AG08395 (cell line): ENCODE data around the gene TMEM234.

Experiments used
- DNase-seq: peaks from one replicate; pipeline ENCODE4 v3.0.0; 2012; ENCODE audit warnings: mixed read lengths, low spot score

The TMEM234 gene

DNA sequence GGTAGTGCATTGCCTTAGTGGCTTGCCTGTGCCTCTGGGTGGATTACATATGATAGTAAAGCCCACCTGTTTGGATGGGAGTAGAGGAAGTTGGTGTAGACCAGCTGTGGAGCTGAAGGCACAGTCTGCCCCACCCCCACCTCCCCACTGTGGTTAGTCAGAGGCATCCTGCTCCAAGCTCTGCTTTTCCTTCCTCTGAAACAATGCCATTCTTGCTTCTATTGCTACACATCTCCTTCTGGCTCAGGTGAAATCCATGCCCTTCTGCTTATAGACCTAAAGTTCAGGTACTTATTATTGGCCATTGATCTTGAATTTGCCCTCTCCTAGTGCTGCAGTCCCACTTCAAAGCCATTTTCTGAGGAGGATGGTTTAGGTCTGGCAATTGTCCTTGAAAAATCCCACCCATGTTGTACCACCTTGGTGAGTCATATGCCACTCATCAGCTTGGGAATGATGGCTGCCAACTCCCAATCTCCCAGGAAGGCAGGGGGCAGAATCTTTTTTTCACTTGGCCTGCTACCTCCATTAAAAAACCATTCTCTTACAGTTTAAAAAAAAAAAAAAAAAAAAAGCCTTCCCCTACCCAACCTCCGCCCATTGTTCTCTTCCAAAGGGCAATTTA, 49.4 kb downstream of the TMEM234 start:
- peak; percentile 25 for DNase-seq

DNA sequence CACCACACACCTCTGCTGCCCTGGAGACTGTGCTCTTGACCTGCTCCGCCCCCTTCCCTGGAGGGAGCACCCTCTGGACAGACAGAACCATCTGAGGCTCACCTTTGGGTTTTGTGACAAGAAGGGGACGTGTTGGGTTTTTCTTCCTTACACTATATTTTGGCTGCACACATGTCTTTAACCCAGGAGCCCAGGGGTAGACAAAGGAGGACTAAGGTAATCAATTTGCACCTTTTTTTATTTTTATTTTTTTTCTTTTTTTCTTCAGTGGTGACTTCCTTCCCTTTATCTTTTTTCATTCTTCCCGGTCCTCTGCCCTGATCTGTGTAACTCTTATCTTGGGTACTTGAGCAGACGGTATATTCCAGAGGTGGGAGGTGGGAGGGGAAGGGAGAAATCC, 51.2 kb downstream of the TMEM234 start:
- DNase-seq = no peak
